Measurements from ENCODE around the gene RAB6C.

- no peak for TF ChIP-seq TAF1 (IDR thresholded peaks at IDR 0.05; ENCODE audit: borderline replicate concordance, insufficient read depth, low read length)
- no peak for TF ChIP-seq SIN3A (IDR thresholded peaks at IDR 0.05; ENCODE audit: borderline replicate concordance, insufficient read depth, low read length)
- TF ChIP-seq, protein P1, sequence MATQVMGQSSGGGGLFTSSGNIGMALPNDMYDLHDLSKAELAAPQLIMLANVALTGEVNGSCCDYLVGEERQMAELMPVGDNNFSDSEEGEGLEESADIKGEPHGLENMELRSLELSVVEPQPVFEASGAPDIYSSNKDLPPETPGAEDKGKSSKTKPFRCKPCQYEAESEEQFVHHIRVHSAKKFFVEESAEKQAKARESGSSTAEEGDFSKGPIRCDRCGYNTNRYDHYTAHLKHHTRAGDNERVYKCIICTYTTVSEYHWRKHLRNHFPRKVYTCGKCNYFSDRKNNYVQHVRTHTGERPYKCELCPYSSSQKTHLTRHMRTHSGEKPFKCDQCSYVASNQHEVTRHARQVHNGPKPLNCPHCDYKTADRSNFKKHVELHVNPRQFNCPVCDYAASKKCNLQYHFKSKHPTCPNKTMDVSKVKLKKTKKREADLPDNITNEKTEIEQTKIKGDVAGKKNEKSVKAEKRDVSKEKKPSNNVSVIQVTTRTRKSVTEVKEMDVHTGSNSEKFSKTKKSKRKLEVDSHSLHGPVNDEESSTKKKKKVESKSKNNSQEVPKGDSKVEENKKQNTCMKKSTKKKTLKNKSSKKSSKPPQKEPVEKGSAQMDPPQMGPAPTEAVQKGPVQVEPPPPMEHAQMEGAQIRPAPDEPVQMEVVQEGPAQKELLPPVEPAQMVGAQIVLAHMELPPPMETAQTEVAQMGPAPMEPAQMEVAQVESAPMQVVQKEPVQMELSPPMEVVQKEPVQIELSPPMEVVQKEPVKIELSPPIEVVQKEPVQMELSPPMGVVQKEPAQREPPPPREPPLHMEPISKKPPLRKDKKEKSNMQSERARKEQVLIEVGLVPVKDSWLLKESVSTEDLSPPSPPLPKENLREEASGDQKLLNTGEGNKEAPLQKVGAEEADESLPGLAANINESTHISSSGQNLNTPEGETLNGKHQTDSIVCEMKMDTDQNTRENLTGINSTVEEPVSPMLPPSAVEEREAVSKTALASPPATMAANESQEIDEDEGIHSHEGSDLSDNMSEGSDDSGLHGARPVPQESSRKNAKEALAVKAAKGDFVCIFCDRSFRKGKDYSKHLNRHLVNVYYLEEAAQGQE (IDR thresholded peaks at IDR 0.05; ENCODE audit: insufficient read depth in 1 of 2, low read depth in 2 of 2, low read length in 2 of 2): no peak
- TF ChIP-seq POLR2AphosphoS5 (IDR thresholded peaks at IDR 0.05; ENCODE audit: low read depth, low read length): no peak
These were observed 5.0 kb downstream of the RAB6C start for GRCh38 chr2:129984426-129984825.
